Neural progenitor cell (in vitro differentiated cells): Measurements from ENCODE around the gene RPL22. TPM values are rescaled to one million over a fixed set of nuclear protein-coding genes. Genes with fewer than 3 reads are reported as not detected.

Experiments
- DNase-seq: peaks from one replicate; pipeline ENCODE4 v3.0.0-alpha.2; 2016; ENCODE audit warnings: low spot score
- H2AFZ ChIP-seq: fragments of 200-600 bp; sonication (generic); replicated peaks from 2 replicates; pipeline ENCODE4 v1.6.1; 2016; ENCODE audit warnings: antibody characterized with exemption
- H3F3A ChIP-seq: fragments of 200-600 bp; sonication (generic); 2 replicates; pipeline ENCODE4 v1.6.1; 2016; ENCODE audit warnings: antibody characterized with exemption, low read depth
- H3K27ac ChIP-seq: fragments of 200-600 bp; sonication (generic); 2 replicates; pipeline ENCODE4 v1.5.1; 2016; ENCODE audit warnings: mild to moderate bottlenecking
- H3K27me3 ChIP-seq: fragments of 200-600 bp; sonication (generic); 2 replicates; pipeline ENCODE4 v1.6.1; 2016; ENCODE audit warnings: mild to moderate bottlenecking, moderate library complexity
- H3K36me3 ChIP-seq: fragments of 200-600 bp; sonication (generic); 2 replicates; pipeline ENCODE4 v1.5.1; 2016
- H3K4me1 ChIP-seq: fragments of 200-600 bp; sonication (generic); 2 replicates; pipeline ENCODE4 v1.6.1; 2016; ENCODE audit warnings: mixed run types
- H3K4me2 ChIP-seq: fragments of 200-600 bp; sonication (generic); 2 replicates; pipeline ENCODE4 v1.6.1; 2016
- H3K4me3 ChIP-seq: fragments of 200-600 bp; sonication (generic); 2 replicates; pipeline ENCODE4 v1.5.1; 2016
- H3K79me2 ChIP-seq: fragments of 200-600 bp; sonication (generic); 2 replicates; pipeline ENCODE4 v1.6.1; 2016; ENCODE audit warnings: low read depth
- H3K9ac ChIP-seq: fragments of 200-600 bp; sonication (generic); 2 replicates; pipeline ENCODE4 v1.6.1; 2016
- H3K9me3 ChIP-seq: fragments of 200-600 bp; sonication (generic); 2 replicates; pipeline ENCODE4 v1.5.1; 2016; ENCODE audit warnings: low read depth
- H4K20me1 ChIP-seq: fragments of 200-600 bp; sonication (generic); 2 replicates; pipeline ENCODE4 v1.6.1; 2016; ENCODE audit warnings: low read depth
- H3K27ac Mint-ChIP-seq: 3 replicates; pipeline ENCODE4 v1.8.0; 2021; ENCODE audit warnings: mixed read lengths
- H3K27me3 Mint-ChIP-seq: 2 replicates; pipeline ENCODE4 v1.8.0; 2022; ENCODE audit warnings: low read depth, mild to moderate bottlenecking, inconsistent platforms, moderate library complexity, mixed read lengths; ENCODE audit not compliant: insufficient read depth
- H3K36me3 Mint-ChIP-seq: 3 replicates; pipeline ENCODE4 v1.8.0; 2021; ENCODE audit warnings: mixed read lengths
- H3K4me1 Mint-ChIP-seq: 3 replicates; pipeline ENCODE4 v1.8.0; 2021; ENCODE audit warnings: mixed read lengths
- H3K4me3 Mint-ChIP-seq: 3 replicates; pipeline ENCODE4 v1.8.0; 2021; ENCODE audit warnings: mild to moderate bottlenecking, moderate library complexity, mixed read lengths
- H3K9me3 Mint-ChIP-seq: 3 replicates; pipeline ENCODE4 v1.8.0; 2020; ENCODE audit warnings: mixed read lengths
- EZH2 ChIP-seq: fragments of 200-600 bp; sonication (generic); IDR thresholded peaks from 2 replicates; pipeline ENCODE4 v1.6.1; 2017; ENCODE audit warnings: antibody characterized with exemption, mild to moderate bottlenecking, moderate library complexity
- EZH2phosphoT487 ChIP-seq: fragments of 200-600 bp; sonication (generic); IDR thresholded peaks from 2 replicates; pipeline ENCODE4 v1.6.1; 2017; ENCODE audit warnings: antibody characterized with exemption
- total RNA-seq: library from RNA; depleted of rRNA; stranded (reverse); fragments of >200 nt; gene quantifications from 2 replicates; pipeline ENCODE4 v1.2.3, GENCODE V29; 2015; ENCODE audit warnings: low replicate concordance
- TF ChIP-seq, protein P1 (sequence below): fragments of 200-600 bp; sonication (generic); IDR thresholded peaks from 2 replicates; pipeline ENCODE4 v1.5.1; 2017; ENCODE audit warnings: antibody characterized with exemption, mild to moderate bottlenecking

RPL22 gene
- total RNA-seq, 1 donor from 2014 or later: 410 TPM

DNA sequence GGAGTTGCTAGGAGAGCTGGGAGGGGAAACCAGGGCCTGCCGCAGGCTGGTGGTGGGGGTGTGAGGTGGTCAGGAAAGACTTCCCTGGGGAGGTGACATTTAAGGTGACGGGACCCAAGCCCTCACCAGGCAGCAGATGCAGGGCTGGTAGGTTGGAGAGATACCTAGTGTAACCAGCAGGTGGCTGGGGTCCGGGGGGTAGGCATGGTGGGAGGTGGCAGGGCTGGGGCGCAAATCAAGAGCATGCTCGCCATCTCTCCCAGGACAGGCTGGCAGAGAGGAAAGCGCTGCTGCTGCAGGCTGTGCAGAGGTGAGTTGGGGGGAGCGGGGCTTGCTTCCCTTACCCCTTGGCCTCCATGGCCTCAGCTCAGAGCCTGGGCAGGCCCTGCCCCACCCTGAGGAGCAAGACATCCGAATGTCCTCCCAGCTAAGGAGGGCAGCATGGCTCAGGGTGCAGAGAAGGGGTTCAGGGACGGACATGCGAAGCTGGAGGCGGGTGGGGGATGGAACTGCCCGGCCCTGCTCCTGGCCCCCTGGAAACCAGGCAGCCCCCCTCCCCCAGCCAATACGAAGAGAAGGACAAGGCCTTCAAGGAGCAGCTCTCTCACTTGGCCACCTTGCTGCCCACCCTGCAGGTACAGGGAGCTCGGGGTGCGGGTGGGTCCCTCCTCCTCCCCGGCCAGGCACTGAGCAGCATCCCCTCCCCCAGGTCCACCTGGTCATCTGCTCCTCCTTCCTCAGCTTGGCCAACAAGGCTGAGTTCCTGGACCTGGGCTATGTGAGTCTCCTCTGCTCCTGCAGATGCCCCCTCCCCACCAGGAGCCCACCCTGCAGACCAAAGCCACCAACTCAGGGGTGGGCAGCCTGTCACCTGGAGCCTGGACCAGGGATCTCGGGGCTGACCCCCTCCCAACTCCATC is 10.5 kb upstream of the RPL22 start:
- Mint-ChIP-seq H3K4me3 (peak overlapping the region; percentile 75), H3K4me1 (peaks cover 9% of the 10 kb centered on the region), H3K27ac (no peak overlapping the region), H3K9me3 (no peaks in the 10 kb centered on the region), H3K36me3 (no peaks in the 10 kb centered on the region), H3K27me3 (peaks cover 20% of the 10 kb centered on the region)
- Histone ChIP-seq H3K4me2 (peak overlapping the region; percentile 92), H3K4me3 (peak overlapping the region; percentile 46), H3K9ac (no peak overlapping the region), H3F3A (peaks cover 36% of the 10 kb centered on the region), H3K36me3 (no peaks in the 10 kb centered on the region), H3K27me3 (peaks cover 49% of the 10 kb centered on the region), H4K20me1 (peaks cover 3% of the 10 kb centered on the region), H2AFZ (peak overlapping the region; percentile 85), H3K4me1 (peaks cover 14% of the 10 kb centered on the region), H3K9me3 (no peaks in the 10 kb centered on the region), H3K79me2 (no peaks in the 10 kb centered on the region), H3K27ac (no peak overlapping the region)
- peak; percentile 38 for DNase-seq
- TF ChIP-seq, protein P1, sequence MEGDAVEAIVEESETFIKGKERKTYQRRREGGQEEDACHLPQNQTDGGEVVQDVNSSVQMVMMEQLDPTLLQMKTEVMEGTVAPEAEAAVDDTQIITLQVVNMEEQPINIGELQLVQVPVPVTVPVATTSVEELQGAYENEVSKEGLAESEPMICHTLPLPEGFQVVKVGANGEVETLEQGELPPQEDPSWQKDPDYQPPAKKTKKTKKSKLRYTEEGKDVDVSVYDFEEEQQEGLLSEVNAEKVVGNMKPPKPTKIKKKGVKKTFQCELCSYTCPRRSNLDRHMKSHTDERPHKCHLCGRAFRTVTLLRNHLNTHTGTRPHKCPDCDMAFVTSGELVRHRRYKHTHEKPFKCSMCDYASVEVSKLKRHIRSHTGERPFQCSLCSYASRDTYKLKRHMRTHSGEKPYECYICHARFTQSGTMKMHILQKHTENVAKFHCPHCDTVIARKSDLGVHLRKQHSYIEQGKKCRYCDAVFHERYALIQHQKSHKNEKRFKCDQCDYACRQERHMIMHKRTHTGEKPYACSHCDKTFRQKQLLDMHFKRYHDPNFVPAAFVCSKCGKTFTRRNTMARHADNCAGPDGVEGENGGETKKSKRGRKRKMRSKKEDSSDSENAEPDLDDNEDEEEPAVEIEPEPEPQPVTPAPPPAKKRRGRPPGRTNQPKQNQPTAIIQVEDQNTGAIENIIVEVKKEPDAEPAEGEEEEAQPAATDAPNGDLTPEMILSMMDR: no peak
- no peak for TF ChIP-seq EZH2
- TF ChIP-seq EZH2phosphoT487: no peak

DNA sequence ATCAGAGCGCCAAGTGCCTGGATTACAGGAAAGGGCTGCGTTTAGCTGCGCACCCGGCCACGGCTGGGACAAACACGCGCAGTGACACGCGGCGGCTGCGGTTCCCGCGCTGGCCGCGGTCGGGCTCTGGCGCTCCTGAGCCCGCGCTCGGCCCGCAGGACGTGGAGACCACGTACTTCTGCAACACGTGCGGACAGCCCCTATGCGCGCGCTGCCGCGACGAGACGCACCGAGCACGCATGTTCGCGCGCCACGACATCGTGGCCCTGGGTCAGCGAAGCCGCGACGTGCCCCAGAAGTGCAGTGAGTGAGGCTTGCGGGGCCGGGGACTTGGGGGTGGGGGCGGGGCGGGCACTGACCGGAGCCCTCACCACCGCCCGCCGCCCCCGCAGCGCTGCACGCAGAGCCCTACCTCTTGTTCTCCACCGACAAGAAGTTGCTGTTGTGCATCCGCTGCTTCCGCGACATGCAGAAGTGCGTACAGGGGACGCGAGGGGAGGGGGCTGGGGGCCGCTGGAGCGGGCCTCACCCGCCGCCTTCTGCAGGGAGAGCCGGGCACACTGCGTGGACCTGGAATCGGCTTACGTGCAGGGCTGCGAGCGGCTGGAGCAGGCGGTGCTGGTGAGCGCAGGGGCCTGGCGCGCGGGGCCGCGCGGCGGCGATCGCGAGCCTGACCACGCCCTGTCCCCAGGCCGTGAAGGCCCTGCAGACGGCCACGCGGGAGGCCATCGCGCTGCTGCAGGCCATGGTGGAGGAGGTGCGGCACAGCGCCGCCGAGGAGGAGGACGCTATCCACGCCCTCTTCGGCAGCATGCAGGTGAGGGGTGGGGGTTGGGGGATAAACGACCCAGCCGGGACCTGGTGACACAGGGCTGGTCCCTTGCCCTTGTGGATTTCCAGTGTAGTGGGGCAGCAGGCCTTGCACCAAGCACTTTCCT is 9.6 kb upstream of the RPL22 start:
- H3K9me3 Mint-ChIP-seq: no peaks in the 10 kb centered on the region
- no peaks in the 10 kb centered on the region for H3K9me3 ChIP-seq
- H3K27ac Mint-ChIP-seq: no peak overlapping the region
- peaks cover 3% of the 10 kb centered on the region for H4K20me1 ChIP-seq
- no peaks in the 10 kb centered on the region for H3K79me2 ChIP-seq
- TF ChIP-seq, protein P1: peak; percentile 49
- TF ChIP-seq EZH2 (peak; percentile 14), EZH2phosphoT487 (no peak)
- H3K9ac ChIP-seq: no peak overlapping the region
- peaks cover 44% of the 10 kb centered on the region for H3F3A ChIP-seq
- H3K36me3 ChIP-seq: no peaks in the 10 kb centered on the region
- H3K36me3 Mint-ChIP-seq: no peaks in the 10 kb centered on the region
- peaks cover 14% of the 10 kb centered on the region for H3K4me1 ChIP-seq
- H3K27ac ChIP-seq: no peak overlapping the region
- H3K4me2 ChIP-seq: peak overlapping the region; percentile 92
- peaks cover 18% of the 10 kb centered on the region for H3K27me3 Mint-ChIP-seq
- H3K4me3 ChIP-seq: peak overlapping the region; percentile 46
- H3K4me1 Mint-ChIP-seq: peaks cover 11% of the 10 kb centered on the region
- peak overlapping the region; percentile 85 for H2AFZ ChIP-seq
- peaks cover 49% of the 10 kb centered on the region for H3K27me3 ChIP-seq
- H3K4me3 Mint-ChIP-seq: peak overlapping the region; percentile 75
- DNase-seq: peak; percentile 82

DNA sequence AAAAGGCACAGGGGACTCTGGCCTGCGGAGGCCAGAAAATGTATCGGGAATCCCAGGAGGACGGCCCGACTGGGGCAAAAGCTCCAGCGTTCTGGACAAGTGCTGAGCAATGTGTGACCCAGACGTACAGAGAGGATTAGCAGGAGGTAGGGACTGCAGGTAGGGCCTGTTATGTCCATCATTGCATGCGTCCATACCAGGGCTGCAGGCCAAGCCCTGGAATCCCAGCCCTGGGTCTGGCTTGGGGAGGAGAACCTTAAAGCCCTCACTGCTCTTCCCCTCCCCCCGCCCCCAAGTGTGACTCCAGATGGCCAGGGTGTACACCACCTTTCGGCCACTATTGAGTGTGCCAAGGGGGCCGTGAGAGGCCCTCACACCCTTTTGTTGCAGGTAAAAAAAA is 8.5 kb upstream of the RPL22 start:
- H3K27me3 ChIP-seq: peaks cover 49% of the 10 kb centered on the region
- peaks cover 44% of the 10 kb centered on the region for H3F3A ChIP-seq
- TF ChIP-seq EZH2phosphoT487 (no peak), EZH2 (no peak)
- TF ChIP-seq, protein P1: no peak
- Mint-ChIP-seq H3K4me3 (peak overlapping the region; percentile 72), H3K9me3 (no peaks in the 10 kb centered on the region), H3K27me3 (peaks cover 12% of the 10 kb centered on the region), H3K36me3 (no peaks in the 10 kb centered on the region), H3K4me1 (peaks cover 11% of the 10 kb centered on the region), H3K27ac (no peak overlapping the region)
- H3K4me3 ChIP-seq: no peak overlapping the region
- no peaks in the 10 kb centered on the region for H3K9me3 ChIP-seq
- no peaks in the 10 kb centered on the region for H3K36me3 ChIP-seq
- H2AFZ ChIP-seq: no peak overlapping the region
- no peaks in the 10 kb centered on the region for H3K79me2 ChIP-seq
- no peak overlapping the region for H3K4me2 ChIP-seq
- peaks cover 14% of the 10 kb centered on the region for H3K4me1 ChIP-seq
- no peak overlapping the region for H3K27ac ChIP-seq
- H4K20me1 ChIP-seq: peaks cover 3% of the 10 kb centered on the region
- no peak overlapping the region for H3K9ac ChIP-seq
- no peak for DNase-seq
